ENCODE data around the gene PLPPR5. TPM values are rescaled to one million over a fixed set of nuclear protein-coding genes. Genes with fewer than 3 reads are reported as not detected.

PLPPR5 gene
- total RNA-seq, 1 donor from 2014 or later, result not detected

DNA sequence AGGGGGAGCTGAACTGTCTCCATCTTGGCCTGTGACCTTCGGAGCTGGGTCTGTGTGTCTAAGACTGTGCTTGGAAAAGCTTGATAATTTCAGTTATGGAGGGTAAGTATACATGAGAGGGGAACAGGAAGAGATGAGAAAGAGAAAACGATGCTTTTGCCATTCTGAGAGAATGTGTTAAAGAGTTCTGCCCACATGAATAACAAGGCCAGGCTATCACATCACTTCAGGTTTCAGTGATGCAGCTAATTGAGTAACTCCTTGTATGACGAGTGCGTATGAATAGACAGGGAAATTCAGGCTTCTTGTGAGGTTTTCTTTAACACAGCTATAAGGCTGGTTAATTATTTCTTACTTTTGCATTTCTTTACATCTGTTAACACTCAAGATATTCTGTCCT is 81.0 kb downstream of the PLPPR5 start:
- intact Hi-C loops (cut with DNase I), result no loop called here

DNA sequence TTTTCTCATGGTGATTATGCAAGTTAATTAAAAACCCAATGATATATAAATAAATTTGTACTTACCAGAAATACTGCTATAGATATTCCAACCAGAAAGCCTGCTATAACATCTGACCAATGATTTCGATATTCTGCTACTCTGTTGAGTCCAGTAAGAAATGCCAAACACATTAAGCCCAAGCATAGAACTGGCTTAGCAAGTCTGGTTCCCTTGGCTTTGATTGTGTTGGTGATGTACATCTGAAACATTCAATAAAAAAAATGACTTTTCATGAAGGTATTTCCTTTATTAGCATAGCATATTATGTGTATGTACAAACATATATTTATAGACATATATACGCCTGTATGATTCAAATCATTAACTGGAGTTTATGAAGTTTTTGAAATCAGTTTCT is 82.8 kb downstream of the PLPPR5 start:
- intact Hi-C loops (cut with DNase I), result no loop called here
- ATAC-seq, result no peak
- DNase-seq (ENCODE audit: missing footprints), result no peak

More for the DNA sequence above, 81.0 kb downstream of the PLPPR5 start:
- no peak for DNase-seq (ENCODE audit: missing footprints)
- ATAC-seq, result no peak

DNA sequence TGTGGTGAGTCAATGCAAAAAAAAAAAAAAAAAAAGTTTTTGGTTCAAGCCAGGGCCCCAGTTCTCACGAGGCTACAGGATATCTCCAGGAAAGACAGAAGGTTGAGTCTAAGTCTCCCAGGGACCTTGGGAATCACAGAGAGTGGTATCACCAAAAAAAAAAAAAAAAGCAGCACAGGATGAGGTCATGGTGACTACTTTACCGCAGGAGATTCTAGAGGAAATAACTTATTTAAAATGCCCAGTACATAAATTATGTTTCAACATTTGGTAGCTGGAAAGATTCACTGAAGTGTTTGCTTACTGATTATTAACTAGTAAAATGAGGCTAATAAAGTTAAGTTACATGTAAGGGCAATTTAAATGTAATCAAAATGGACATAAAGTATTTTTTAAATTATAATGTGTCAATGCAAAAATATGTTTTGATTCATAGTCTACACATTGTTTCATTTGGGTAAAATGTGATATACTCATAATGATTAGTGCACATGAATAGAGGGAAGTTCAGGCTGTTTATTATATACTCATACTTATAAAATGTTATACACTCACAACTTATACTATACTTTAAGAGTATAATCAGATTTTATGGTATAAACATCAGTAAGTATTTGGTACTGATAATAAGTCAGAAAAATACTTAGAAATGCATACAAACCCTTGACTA is 84.1 kb downstream of the PLPPR5 start:
- ATAC-seq (no peak), DNase-seq (ENCODE audit: missing footprints) (no peak)
- intact Hi-C loops (cut with DNase I), result no loop called here

DNA sequence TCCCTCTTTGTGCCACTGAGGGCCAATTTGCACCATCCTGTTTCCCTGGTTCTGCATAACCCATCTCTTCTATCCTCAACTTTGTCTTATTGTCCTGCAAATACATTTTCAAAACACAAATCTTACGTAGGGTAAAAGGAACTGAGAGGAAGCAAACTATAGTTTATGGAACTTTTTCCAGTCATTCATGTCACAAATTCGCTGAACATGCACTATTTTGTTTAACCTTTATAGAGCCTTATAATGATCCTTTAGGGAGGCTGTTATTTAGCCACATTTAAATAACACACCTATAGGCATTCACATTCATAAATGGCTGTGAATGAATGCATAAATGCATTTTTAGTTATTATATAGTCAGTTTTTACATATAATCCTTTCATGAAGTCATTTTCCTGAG is 85.0 kb downstream of the PLPPR5 start:
- no peak for DNase-seq (ENCODE audit: missing footprints)
- ATAC-seq, result no peak
- intact Hi-C loops (cut with DNase I), result no loop called here

DNA sequence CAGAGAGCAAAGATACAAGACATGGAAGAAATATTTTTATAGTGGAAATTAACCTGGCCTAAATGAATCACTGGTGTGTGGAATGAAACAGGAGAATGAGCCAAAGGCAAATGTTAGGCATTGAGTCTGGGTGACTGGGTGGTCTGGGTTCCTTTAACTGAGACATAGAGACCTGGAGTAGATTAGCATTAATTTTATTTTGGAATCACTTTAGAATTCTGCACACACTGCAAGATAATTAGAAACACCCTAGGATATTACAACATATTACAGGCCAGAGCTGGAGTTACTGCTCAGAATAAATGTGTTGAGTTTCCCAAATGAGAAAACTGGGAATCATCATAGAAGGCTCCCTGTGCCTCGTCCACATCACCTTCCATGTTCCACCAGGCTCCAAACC is 85.5 kb downstream of the PLPPR5 start:
- ATAC-seq (no peak), DNase-seq (ENCODE audit: missing footprints) (no peak)
- intact Hi-C loops (cut with DNase I), result no loop called here

DNA sequence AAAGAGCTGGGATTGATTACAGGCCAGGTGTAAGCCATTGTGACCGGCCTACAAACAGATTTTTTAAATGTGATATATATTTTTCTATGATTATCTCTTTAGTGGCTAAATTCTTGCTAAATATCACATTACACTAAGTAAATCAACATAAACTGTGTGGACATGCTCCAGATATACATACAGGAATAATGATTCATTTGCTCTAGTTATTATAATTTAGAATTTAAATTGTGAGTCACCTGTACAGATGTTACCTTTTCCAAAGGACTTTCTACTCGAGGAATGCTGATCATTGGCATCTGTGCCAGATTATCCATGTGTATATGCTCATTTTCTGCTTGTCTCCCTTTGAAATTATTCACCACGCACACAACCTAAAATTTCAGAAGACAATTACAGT is 90.1 kb downstream of the PLPPR5 start:
- no peak for DNase-seq (ENCODE audit: missing footprints)
- intact Hi-C loops (cut with DNase I), result no loop called here
- no peak for ATAC-seq

DNA sequence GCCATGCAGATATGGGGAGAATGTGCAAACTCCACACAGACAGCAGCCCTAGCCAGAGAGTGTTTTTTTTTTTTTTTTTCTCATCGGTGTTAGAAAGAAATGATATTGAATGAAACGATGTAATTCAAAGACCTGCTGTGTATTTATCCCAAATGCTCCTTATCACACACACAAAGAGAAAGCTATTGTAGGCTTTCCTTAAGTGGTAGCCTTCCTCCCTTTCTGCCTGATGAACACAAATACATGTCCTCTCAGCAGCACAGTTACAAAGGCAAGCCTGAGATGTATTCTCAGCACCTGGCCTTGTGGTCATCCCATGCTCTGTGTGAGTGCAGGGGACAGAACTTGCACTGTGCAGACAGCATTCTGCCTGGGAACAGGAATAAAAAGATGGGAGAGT is 93.8 kb downstream of the PLPPR5 start:
- no peak for DNase-seq (ENCODE audit: missing footprints)
- ATAC-seq, result no peak
- intact Hi-C loops (cut with DNase I), result no loop called here

DNA sequence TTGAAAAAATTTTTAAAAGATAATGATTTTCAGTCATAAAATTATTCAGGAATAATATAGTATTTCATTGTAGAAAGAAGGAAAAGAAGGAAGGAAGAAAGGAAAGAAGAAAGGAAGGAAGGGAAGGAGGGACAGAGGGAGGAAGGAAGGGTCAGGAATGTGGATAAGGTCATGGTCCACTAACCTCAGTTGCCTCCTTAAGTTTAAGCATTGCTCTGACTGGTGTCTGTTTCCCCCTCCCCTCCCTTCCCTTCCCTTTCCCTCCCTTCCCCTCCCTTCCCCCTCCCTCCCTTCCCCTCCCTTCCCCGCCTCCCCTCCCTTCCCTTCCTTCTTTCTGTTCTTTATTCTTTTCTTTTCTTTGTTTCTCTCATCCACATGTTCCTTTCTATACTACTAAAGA is 95.7 kb downstream of the PLPPR5 start:
- intact Hi-C loops (cut with DNase I), result no loop called here
- DNase-seq (ENCODE audit: missing footprints), result no peak

DNA sequence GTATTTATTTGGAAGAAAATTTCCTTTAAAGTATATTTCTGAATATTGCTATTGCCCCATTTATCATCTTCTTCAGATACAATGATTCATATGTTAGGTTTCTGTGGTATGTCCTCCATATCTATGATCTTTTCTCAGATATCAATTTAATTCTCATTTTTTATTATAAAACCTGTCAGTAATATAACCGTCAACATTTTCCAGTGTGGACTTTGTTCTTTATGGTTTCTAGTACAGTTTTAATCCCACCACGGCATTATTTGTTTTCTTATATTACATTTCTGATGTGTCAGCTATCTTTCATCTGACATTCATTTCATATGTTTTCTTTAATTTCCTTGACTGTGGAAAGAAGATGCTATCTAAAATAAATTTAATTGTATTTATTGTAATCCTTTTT is 97.9 kb downstream of the PLPPR5 start:
- intact Hi-C loops (cut with DNase I), result no loop called here
- no peak for DNase-seq (ENCODE audit: missing footprints)
- no peak for ATAC-seq

More for the DNA sequence above, 95.7 kb downstream of the PLPPR5 start:
- no peak for ATAC-seq

DNA sequence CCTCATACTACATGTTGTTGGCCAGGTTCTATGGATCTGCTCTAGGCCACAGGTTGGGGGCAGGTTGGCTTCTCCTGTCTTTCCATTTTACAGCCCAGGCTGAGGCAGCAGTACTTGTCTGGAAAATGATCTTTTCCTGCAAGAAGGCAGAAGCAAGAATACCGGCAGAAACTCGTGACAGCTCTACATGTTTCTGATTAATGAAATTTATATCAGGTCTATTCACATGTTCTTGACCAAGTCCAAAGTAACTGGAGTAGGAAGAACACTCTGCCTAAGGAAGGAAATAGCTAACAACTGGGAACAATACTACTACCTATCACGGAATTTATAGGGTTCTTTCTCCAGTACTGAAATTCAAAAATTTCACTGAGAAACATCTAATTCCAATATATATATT is 98.3 kb downstream of the PLPPR5 start:
- no peak for ATAC-seq
- intact Hi-C loops (cut with DNase I), result no loop called here

DNA sequence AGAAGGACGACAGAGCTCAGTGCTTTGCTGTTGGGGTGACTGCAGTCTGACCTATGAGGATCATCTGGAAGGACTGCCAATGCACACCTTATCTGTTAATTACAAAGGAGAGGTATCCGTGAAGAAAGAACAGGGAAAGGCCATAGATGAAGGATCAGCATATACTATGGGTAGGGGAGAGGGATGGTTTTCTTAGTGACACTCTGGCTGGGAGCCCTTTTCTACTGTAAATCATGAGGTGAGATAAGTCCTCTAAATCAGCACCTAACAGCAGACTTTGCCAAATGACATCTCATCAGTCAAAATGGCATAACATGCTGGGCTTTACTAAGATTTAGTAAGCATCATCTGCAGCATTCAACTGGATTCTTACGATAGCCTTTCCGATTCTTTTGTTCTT is 100.0 kb downstream of the PLPPR5 start:
- intact Hi-C loops (cut with DNase I), result no loop called here
- DNase-seq (ENCODE audit: missing footprints) (no peak), ATAC-seq (no peak)

More for the DNA sequence above, 98.3 kb downstream of the PLPPR5 start:
- DNase-seq (ENCODE audit: missing footprints), result no peak

DNA sequence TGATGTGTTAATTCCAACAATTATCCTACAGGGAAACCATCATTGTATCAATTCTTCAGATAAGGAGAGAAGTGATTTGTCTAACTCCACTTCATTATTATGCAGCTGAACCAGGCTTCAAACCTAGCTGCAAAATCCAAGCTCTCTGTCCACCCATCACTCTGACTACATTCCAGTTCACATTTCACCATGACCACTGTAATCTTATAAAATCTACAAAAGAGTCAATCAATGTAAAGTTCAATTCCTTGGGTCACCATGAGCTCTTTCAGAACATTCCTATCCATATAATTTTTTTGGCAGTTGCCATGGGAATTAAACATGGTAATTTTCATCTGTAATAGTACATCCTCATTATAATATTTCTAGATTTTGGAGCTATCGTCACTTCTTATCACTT is 100.9 kb downstream of the PLPPR5 start:
- ATAC-seq (no peak), DNase-seq (ENCODE audit: missing footprints) (no peak)
- intact Hi-C loops (cut with DNase I), result no loop called here

DNA sequence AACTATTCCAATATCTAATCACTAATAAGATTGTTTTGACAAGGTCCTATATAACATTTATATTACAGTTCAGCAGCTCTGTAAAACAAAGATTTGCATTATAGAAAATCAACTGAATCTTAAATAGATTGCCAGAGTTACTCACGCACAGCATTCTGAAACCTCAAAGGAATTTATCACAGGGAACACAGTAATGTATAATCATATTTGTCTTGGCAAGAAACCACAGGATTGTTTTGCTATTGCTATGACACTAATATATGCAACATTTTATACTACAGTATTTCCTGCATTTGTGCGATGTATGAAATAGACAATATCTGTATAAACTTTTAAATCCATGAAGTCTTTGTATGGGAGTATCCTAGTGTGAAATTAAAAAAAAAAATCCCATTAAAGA is 101.4 kb downstream of the PLPPR5 start:
- ATAC-seq (no peak), DNase-seq (ENCODE audit: missing footprints) (no peak)
- intact Hi-C loops (cut with DNase I), result no loop called here

DNA sequence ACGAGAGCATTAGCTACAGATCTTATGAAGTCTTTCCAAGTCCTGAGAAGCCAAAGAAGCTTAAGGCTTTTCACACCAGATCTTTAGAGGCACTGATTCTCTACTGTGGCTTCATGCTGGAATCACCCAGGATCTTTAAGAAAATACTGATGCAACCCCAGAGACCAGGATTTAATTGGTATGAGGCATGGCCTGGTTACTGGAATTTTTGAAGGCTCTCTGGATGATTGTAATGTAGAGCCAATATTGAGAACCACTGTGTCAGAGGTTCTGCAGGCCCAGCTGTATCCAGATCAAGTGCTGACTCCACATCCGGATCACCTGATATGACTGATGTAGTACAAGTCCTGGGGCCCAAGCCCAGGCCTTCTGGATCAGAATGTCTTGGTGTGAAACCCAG is 105.7 kb downstream of the PLPPR5 start:
- ATAC-seq, result no peak
- intact Hi-C loops (cut with DNase I), result no loop called here
- DNase-seq (ENCODE audit: missing footprints), result no peak

DNA sequence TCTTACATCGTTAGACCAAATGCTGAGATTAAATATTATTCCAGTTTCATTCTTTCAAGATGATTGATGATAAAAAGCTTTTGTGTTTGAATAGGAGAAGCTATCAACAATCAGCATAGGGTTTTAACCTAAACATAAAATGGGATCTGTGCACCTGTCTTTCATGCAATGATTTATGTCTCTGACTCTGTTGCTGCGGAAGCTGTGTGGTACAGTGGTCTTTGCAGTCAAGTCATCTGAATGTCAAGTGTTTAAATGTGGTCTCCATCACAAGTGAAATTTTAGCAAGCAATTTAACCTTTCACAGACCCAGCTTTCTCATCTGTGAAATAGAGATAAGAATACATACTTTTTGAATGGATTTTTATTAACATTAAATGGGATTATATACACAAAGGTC is 107.2 kb downstream of the PLPPR5 start:
- DNase-seq (ENCODE audit: missing footprints) (no peak), ATAC-seq (no peak)
- intact Hi-C loops (cut with DNase I), result no loop called here

DNA sequence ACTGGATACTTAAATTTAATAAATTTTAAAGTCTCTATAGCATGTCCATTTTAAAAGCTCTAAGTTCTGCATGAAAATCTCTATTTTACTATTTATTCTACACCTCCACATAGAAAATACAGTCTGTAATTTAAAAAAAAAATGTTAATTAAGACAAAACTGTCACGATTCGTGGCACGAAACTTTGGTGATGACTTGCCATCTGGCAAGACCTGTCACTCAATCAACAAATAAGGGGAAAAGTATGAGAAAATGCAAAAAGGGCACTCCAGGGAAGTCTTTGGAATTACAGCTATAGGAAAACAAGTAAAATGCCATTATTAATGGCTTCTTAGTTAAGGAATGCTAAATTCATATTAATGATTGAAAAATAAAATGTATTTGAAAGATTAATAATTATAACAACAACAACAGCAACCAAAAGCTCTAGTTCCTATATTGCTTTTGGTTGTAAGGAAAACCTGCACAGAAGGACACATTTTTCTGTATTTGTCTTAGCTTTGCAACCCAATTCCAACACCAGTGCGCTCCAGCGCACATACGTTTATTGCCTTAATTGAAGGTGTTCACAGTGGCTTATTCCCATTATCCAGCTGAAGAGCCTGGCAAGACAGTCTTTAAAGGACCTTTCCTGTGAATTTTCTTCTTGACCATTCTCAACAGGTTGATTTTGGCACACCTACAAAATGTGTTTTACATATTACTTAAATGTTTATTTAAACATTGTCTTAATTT is 107.8 kb downstream of the PLPPR5 start:
- DNase-seq (ENCODE audit: missing footprints) (no peak), ATAC-seq (no peak)
- intact Hi-C loops (cut with DNase I), result no loop called here

DNA sequence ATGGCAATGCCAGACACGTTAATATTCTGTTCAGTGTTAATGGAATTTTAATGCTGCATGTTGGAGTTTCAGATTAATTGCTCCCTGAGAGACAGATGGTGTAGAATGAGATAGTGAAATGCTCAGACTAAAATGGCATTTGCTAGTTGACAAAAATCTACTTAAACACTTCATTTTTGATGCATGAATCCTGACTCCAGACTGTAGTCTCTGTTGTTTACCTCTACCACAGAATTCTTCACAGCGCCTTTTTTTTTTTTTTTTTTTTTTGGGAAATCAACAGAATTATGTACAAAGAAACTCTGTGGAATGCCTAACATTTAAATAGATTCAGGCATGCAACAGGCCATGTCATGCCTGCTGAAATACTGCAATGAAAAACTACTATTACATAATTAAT is 111.3 kb downstream of the PLPPR5 start:
- intact Hi-C loops (cut with DNase I), result no loop called here
- no peak for DNase-seq (ENCODE audit: missing footprints)
- ATAC-seq, result no peak

DNA sequence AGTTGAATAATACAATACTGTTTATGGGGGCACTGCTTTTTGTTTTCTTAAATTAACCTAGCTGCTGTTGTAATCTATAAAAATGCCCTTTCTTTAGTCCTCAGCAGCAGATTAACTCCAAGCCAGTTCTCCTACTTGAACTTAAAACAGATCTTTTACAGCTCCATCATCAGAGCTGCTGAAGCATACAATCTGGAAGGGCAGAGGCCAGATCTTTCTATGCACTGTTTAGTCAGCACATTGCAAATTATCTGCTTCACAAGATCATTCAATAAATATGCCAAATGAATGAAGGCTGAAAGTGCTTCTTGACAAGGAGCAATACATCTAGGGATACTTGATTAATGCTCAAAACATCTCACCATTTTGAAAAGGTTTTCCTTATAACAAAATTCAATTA is 115.8 kb downstream of the PLPPR5 start:
- intact Hi-C loops (cut with DNase I), result no loop called here
- no peak for ATAC-seq

DNA sequence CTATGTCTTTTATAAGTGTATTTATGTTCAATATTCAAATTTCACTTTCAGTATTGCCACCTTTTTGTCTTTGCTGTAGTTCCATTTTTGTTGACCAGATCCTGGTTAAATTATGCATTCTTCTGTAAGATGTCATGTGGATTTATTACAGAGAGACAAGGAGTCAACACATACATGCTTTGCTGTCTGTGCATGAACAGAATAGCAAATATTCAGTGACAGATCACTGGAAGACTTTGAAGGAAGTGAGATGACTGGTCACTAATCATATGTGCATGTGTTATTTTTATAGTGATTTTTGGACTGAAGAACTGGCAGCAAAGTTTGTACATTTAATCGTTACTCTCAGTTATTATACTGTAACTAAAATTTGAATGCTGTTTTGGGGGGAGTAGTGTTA is 117.2 kb downstream of the PLPPR5 start:
- DNase-seq (ENCODE audit: missing footprints) (no peak), ATAC-seq (no peak)
- intact Hi-C loops (cut with DNase I), result no loop called here

More for the DNA sequence above, 115.8 kb downstream of the PLPPR5 start:
- DNase-seq (ENCODE audit: missing footprints), result no peak

DNA sequence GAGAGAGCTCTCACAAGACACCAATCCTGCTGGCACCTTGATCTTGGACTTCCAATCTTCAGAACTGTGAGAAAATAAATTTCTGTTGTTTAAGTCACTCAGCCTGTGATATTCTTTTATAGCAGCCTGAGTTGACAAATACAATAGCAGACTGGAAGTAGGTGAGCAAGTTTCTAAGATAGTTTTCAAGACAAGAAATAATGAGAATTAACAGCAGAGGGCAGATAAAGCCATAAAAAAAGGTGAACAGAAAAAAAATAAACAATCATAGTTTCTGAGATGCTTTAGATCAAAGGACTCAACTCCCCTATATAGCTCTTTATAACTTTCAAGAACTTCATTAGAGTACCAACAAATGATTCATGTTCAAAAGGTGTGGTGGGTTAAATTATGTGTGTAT is 119.8 kb downstream of the PLPPR5 start:
- no peak for ATAC-seq
- intact Hi-C loops (cut with DNase I), result no loop called here

DNA sequence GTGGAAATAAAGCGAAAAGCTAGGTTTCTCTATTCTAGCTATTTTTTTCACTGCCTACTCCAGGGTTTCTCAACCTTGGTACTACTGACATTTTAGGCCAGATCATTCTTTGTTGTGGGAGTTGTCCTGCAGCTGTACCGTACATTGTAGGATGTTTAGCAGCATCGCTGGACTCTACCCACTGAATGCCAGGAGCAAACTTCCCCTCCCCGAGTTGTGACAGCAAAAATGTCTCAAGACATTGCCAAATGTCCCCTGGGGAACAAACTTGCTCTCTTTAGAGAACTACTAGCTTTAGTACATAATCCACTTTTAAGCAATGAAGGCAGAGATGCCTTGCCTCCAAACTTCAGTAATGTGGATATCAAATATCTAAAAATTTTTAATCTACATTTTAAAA is 122.8 kb downstream of the PLPPR5 start:
- intact Hi-C loops (cut with DNase I), result no loop called here
- DNase-seq (ENCODE audit: missing footprints) (no peak), ATAC-seq (no peak)

More for the DNA sequence above, 119.8 kb downstream of the PLPPR5 start:
- no peak for DNase-seq (ENCODE audit: missing footprints)
